ENCODE data around the gene FNIP1.

- TF ChIP-seq CTCF (IDR thresholded peaks at IDR 0.05), result no peak
- no peak for TF ChIP-seq POLR2A (IDR thresholded peaks at IDR 0.05)
Observed at GRCh38 chr5:131794586-131794985, 2.2 kb downstream of the FNIP1 start.

Data from tibial nerve (tissue), 3 donors.